Measurements from ENCODE around the gene CCR4.
"Not testable (repeated sequence)": the region's sequence is repeated elsewhere in the genome, so short reads cannot be mapped to it uniquely, and the experiment has no call there.

CCR4 gene

DNA sequence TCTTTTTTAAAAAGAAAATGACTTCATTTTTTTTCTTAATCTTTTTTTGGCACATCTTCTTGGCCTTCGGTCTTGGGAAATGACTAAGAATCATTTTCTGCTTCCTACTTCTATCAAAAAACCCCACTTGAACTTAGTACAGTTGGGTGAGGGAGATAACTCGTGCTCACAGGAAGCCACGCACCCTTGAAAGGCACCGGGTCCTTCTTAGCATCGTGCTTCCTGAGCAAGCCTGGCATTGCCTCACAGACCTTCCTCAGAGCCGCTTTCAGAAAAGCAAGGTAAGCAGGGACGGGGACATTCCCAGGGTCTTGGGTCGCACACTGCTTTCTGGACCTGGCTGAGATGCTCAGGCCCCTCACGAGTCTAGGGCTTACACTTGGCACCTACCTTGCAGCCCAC, at the start of gene CCR4:
CCR4 (plus strand) TSS at position 235 of the 402 bp plus-strand sequence. CDS start 1,779 bp downstream, outside the sequence.
- DNase-seq: peak; percentile 55

DNA sequence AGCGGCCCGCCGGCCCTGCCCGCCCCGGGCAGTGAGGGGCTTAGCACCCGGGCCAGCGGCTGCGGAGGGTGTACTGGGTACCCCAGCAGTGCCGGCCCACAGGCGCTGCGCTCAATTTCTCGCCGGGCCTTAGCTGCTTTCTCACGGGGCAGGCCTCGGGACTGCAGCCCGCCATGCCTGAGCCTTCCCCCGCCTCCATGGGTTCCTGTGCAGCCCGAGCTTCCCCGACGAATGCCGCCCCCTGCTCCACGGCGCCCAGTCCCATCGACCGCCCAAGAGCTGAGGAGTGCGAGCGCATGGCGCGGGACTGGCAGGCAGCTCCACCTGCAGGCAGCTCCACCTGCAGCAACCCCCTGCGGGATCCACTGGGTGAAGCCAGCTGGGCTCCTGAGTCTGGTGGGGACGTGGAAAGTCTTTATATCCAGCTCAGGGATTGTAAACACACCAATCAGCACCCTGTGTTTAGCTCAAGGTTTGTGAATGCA, 48.5 kb upstream of the CCR4 start:
- peak; percentile 22 for DNase-seq

DNA sequence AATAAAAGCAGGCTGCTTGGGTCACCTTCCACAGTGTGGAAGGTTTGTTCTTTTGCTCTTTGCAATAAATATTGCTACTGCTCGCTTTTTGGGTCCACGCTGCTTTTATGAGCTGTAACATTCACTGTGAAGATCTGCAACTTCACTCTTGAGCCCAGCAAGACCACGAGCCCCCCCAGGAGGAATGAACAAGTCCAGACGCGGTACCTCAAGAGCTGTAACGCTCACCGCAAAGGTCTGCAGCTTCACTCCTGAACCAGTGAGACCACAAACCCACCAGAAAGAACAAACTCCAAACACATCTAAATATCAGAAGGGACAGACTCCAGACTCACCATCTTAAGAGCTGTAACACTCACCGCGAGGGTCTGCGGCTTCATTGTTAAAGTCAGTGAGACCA, 47.5 kb upstream of the CCR4 start:
- no peak for DNase-seq

DNA sequence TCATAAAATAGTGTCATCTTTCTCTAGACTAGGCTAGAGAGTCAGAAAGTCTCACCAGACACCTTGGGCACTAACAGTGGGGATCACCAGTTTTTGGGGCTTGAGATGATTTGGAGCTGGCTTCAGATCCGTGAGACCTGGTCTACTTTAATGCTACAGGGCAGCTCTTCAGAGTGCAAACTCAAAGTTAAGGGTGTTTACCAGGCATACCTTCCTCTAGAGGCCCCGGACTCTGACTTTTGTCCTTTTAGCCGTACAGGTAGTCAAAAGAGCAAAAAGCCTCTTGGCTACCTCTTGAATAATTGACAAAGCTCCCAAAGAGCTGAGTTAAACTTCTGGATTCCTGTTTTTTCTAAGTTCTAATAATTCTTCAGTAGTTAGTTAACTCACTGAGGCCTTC, 41.4 kb upstream of the CCR4 start:
- no peak for DNase-seq

DNA sequence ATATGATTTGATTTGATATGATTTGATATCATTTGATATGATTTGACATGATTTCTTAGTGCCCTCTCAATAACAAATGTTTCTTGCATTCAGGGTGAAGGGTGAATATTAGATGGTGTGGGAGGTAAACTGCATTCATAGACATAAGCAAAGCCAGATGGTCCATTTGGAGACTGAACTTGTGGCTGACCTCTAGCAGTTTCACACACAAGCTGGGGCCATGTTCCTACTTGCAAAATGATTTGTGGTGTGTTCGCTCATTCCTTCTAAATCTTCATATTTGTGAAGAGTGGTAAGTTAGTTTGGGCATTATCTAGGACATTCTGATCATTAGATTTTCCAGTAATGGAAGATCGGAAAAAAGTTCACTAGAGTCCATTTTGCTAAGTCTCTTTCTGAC, 40.5 kb upstream of the CCR4 start:
- DNase-seq: no peak

DNA sequence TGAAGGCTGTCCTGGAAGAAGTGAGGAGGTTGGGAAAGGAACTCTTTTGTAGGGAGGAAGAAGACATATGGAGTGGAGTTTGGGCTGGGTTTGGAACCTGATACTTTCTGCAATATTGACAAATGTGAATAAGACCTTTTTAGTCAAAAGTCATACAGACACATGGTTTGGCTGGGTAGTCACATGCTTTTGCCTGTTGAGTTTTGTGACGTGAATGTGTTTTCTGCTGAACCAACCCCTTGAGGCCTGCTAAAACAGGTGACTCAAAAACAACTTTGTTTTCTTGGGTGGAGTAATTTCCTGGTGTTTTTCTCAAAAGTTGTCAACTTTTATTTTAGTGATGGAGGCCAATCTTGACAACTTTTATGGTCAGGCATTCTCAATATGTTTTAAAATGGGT, 39.4 kb upstream of the CCR4 start:
- no peak for DNase-seq

DNA sequence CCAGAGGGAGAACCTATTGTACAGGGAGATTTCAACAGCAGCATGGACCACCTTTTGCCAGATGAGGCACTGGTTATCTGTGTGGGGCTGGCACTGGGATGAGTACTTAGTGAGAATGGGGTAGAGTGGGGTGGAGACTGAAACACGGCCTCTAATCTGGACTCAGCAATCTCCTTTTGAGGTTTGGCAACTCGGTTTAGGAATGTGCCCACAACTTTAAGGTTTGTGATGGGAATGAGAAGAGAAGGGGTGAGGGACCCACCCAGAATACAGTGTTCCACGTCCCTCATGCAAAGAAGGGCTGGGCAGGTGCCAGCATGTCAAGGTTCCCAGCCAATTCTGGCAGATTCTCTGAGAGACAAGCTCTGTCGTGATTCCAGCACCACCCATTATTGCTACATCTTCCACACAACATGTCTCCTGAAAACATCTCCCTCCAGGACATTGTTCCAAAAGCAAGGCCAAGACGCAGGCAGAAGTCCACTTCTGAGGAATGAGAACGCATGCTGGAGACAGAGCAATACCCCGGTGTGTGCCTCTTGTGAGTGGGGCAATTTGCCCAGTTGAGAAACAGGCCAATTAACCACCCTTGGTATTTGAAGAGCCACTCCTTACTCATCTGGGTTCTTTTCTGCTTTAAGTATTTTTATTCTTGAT, 37.5 kb upstream of the CCR4 start:
- no peak for DNase-seq

DNA sequence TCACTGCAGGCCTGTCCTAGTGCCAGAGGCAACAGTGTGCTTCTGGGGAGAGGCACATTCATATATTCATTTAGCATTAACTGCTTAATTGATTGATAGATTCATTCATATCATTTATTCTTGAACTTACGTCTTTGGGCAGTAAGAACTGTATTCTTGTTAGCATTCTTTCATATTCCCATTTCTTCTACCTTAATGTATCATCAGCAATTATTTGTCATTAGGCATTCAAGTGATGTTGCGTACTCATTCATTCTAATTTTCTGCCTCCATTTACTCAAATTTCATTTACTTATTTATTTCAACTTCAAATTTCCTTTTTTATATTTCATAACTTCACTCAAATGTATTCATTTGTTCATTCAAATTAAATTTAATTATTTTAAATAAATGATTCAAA, 31.5 kb upstream of the CCR4 start:
- DNase-seq: no peak

DNA sequence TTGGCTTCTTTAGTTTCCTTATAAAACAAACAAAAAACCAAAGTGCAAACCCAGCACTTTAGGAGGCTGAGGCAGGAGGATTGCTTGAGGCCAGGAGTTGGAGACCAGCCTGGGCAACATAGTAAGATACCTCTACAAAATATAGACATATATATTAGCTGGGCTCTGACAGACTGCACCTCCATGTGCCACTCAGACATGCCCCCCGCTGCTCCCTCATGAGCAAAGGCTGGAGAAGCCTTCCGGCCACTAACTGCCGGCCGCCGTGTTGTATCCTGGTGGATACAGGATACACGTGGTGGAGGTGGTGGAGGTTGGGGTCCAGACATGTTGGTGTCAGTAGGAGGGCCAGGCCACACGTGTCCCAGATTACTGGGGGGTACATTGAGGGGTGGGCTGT, 29.4 kb upstream of the CCR4 start:
- no peak for DNase-seq

DNA sequence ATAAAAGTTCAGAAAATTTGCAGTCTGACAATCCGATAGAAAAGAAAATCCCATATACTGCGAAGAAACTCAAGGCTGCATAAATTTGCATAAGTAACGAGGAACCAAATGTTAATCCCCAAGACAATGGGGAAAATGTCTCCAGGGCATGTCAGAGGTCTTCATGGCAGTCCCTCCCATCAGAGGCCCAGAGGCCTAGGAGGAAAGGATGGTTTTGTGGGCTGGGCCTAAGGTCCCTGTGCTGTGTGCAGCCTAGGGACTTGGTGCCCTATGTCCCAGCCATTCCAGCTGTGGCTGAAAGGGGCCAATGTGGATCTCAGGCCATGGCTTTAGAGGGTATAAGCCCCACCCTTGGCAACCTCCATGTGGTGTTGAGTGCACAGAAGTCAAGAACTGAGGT, 21.3 kb upstream of the CCR4 start:
- no peak for DNase-seq

DNA sequence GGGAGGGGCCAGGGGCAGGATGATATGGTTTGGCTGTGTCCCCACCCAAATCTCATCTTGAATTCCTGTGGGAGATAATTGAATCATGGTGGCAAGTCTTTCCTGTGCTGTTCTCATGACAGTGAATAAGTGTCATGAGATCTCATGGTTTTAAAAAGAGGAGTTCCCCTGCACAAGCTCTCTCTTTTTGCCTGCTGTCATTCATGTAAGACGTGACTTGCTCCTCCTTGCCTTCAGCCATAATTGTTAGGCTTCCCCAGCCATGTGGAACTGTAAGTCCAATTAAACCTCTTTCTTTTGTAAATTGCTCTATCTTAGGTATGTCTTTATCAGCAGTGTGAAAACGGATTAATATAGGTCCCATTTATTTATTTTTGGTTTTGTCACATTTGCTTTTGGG, 20.2 kb upstream of the CCR4 start:
- not testable (repeated sequence) for DNase-seq

DNA sequence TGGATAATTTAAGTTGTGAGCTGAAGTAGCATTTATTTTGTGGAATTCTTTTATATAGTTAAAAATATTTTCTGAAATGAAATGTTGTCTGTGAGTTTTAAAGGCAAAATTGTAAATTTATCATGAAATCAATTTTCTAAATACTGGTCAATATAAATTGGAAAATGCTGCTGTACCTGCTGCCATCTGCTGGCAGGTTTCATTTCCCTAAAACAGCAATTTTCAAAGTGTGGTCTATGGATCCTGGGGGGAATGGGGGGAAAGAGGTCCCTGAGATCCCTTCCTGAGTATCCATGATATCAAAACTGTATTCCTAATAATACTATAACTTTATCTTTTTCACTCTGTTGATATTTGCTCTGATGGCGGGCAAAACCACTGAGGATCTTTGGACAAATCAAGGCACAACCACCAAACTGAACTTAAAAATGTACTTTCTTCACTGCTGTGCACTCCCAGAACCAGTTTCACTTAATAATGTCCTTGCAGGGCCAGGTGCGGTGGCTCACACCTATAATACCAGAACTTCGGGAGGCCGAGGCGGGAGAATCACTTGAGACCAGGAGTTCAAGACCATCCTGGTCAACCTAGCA, 17.2 kb upstream of the CCR4 start:
- DNase-seq: no peak

DNA sequence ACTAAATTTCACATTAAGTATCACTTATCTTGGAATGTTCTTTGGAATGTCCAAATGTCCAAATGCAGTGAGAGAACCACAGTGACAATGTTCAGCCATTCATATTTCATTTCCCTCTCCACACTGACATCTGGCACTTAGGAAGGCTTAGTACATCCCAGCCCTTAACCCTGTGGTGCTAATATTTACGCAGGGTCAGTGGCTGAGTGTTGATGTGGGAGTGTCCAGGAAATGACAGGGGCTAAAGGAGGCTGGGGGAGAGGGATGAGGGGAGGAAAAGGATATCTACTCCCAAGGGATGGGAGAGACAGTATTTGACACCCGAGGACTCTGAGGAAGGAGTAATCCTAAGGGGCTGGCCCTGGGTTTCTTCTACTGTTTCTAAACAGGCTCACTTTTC, 14.1 kb upstream of the CCR4 start:
- DNase-seq: no peak

DNA sequence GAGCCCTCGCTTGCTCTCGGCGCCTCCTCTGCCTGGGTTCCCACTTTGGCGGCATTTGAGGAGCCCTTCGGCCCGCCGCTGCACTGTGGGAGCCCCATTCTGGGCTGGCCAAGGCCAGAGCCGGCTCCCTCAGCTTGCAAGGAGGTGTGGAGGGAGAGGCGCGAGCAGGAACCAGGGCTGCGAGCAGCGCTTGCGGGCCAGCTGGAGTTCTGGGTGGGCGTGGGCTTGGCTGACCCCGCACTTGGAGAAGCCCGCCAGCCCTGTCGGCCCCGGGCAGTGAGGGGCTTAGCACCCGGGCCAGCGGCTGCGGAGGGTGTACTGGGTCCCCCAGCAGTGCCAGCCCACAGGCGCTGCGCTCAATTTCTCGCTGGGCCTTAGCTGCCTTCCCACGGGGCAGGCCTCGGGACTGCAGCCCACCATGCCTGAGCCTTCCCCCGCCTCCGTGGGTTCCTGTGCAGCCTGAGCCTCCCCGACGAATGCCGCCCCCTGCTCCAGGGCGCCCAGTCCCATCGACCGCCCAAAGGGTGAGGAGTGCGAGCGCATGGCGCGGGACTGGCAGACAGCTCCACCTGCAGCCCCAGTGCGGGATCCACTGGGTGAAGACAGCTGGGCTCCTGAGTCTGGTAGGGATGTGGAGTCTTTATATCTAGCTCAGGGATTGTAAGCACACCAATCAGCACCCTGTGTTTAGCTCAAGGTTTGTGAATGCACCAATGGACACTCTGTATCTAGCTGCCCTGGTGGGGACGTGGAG, 11.7 kb upstream of the CCR4 start:
- not testable (repeated sequence) for DNase-seq

DNA sequence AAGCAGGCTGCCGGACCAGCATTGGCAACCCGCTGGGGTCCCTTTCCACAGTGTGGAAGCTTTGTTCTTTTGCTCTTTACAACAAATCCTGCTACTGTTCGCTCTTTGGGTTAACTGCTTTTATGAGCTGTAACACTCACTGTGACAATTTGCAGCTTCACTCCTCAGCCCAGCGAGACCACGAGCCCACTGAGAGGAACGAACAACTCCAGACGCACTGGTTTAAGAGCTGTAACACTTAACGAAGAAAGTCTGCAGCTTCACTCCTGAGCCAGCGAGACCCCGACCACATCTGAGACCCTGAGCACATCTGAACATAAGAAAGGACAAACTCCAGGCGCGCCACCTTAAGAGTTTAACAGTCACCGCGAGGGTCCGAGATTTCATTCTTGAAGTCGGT, 10.7 kb upstream of the CCR4 start:
- no peak for DNase-seq

DNA sequence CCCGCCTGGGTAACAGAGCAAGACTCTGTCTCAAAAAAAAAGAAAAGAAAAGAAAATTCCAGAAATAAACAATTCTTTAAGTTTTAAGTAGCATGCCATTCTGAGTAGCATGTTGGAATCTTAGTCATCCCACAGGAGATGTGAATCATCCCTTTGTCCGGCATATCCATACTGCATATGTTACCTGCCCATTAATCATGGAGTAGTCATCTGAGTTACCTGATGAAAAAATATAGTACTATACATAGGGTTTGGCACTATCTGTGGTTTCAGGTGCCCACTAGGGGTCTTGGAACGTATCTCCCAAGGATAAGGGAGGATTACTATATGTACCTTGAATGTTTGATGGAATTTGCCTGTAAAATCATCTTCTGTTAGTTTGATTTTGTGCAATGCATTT, 6.3 kb upstream of the CCR4 start:
- DNase-seq: no peak

DNA sequence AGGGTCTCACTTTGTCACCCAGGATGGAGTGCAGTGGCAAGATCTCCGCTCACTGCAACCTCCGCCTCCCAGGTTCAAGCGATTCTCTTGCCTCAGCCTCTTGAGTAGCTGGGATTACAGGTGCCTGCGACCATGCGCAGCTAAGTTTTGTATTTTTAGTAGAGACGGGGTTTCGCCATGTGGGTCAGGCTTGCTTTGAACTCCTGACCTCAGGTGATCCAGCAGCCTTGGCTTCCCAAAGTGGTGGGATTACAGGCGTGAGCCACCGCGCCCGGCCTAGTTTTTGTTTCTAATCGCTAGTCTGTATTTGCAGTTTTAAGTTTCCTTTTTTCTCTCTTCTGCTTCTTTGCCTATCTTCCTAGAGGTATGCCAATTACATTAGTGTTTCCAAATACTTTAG, 5.8 kb upstream of the CCR4 start:
- not testable (repeated sequence) for DNase-seq

DNA sequence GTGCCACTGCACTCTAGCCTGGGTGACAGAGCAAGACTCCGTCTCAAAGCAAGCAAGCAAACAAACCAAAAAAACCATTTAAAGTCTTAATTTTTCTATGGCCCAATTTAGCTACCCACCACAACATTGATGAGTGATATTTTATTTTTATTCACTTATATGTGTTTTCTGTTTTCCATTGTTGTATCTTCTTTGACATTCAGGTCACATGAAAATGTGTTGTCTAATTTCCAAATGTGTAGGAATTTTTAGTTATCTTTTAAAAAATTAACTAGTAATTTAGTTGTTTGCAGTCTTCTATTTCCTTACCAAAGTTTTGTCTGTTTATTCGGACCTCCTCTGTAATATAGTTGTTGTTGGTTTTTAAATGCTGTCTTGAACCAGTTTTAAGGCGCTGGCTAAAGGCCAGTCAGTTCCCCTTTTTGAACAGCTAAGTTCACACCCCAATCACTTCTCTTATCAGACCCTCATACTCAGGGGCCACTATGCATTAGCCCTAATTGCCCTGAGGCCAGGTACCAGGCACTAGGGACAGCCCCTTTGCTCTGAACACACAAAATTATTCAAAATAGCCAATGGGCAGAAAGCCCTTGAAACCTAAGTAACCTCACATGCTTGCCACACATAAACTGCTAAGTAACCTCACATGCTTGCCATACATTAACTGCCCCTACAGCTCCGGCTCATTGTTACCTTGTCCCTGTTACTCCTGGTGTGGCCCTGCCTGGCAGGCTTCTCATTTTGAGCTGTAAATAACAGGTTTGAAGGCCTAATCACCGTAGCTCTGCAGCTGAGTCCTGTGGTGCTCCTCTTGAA, 4.3 kb upstream of the CCR4 start:
- no peak for DNase-seq

DNA sequence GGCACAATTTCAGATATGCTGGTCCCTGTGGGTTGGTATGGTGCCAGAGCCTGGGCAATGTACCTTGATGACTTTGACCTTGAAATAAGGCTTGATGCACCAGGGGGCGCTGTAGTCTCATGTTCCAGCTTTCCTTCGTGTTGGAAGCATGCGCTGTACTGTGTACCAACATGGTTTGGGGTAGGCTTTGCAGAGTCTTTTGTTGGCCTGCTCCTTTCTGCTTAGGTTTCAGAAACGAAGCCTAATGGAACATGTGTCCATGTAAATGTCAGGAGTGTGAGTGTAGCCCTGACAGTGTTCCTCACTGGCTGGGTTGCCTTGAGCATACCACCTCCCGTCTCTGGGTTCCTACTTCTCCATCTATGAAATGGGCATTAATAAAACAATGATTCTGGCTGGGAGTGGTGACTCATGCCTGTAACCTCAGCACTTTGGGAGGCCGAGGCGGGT, 3.6 kb upstream of the CCR4 start:
- peak; percentile 96 for DNase-seq

DNA sequence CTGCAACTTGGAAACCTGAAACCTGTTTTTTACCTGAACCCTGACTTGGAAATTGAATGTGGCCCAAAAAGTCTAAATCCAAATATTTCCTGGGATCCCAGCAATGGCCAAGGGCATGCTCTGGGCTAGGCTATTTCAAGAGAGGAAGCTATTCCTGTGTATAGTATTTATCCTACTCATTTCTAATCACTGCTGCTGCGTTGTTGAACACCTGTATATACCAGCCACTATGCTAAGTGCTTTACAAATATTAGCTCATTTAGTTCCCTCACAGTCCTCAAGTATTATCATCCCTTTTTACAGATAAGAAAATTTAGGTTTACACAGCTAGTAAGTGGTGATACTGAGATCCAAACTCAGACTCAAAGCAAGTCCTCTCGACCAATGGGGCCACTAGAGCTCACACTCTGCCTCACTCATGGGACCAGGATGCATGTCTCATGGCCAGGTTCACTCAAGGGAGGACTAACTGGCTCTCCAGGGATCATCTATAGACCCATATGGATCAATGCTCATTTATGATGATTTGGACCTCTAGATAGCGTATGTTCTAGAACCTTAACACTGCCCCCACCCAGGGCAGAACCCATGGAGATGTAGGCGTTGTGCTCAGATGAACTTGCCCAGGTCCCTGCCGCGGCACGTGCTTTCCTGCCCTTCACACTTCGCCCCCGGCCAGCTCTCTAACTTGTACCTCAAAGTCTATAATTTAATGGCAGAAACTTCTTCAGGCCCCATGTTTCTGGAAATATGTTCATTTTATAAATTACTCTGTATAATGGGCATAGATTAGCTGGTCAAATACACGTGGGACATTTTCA, 2.6 kb upstream of the CCR4 start:
- DNase-seq: no peak

DNA sequence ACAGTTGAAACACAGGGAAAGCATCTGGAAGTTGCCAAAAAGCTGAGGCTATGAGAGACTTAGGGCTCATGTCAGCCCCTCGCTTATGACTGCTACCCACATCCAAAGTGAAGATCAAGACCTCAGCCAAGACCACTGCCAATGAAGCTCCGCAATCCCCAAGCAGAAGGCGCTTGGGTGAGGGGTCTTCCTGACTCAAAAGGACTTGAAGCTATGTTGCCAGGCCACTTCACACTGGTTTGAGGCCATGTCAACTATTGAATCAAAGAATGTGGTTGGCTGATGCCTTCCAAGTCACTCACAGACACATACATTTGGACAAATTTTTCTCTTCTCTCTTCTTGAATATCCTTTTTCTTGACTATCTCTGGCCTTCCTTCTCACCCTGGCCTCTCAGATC, 928 bp upstream of the CCR4 start:
- no peak for DNase-seq

DNA sequence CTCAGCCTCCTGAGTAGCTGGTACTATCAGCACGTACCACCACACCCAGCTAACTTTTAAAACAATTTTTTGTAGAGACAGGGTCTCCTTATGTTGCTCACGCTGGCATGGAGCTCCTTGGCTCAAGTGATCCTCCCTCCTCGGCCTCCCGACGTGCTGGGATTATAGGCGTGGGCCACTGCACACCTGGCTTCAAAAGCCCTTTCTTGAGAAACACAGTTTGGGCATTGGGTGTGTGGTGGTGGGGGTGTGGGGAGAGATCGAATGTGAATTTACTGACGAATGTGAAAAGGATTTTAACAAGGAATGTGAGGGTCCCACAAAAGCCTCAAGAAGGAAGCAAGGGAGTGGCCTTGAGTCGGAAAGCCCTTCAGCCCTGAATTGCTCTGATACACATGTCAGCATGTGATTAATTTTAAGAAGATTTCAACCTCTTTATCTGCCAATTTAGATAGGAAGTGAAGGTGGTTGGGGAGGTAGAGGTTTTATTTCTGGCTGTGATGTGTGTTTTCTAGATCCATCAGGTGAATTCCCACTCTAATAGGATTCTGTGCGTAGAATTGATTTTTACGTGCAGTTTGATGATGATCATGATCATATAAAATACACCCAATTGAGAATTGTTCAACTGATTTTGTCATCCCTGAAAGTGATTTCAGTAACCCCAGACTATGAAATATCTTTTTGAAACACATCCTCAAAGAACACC, 1.1 kb downstream of the CCR4 start:
- no peak for DNase-seq
